ENCODE measurements around the gene MYF5. TPM values are rescaled to one million over a fixed set of nuclear protein-coding genes. Genes with fewer than 3 reads are reported as not detected.

Gene MYF5
- total RNA-seq, 1 experiment from 2014 or later: not detected

- POLR2A ChIA-PET (ENCODE audit: unreplicated experiment): no interaction called here
- Histone ChIP-seq H3K9me3 (ENCODE audit: insufficient read depth, low read depth) (no peaks in the 10 kb centered on the region), H3K36me3 (ENCODE audit: low read depth) (no peaks in the 10 kb centered on the region), H2AFZ (no peak overlapping the region), H4K20me1 (ENCODE audit: insufficient read depth) (no peaks in the 10 kb centered on the region), H3K4me3 (no peak overlapping the region), H3K4me1 (replicated peaks; ENCODE audit: insufficient read depth) (no peaks in the 10 kb centered on the region), H3K79me2 (ENCODE audit: low read depth) (no peaks in the 10 kb centered on the region), H3K27me3 (ENCODE audit: insufficient read depth, low read depth) (no peaks in the 10 kb centered on the region), H3K4me2 (no peak overlapping the region), H3F3A (ENCODE audit: insufficient read depth, low read depth) (no peaks in the 10 kb centered on the region), H3K9me2 (ENCODE audit: insufficient read depth) (no peaks in the 10 kb centered on the region), H3K27ac (no peak overlapping the region)
- TF ChIP-seq CTCF (conservative IDR thresholded peaks at IDR 0.05) (no peak), EZH2 (IDR thresholded peaks at IDR 0.05; ENCODE audit: low read depth) (no peak)
- CTCF ChIA-PET: no interaction called here
- DNase-seq: no peak
- intact Hi-C loops (cut with micrococcal nuclease; ENCODE audit: unreplicated experiment): no loop called here
- BruUV-seq (replicated peaks): no TSS peak
These were observed 29.3 kb downstream of the MYF5 start for GRCh38 chr12:80745851-80746505.

GRCh38 chr12:80747800-80748199, 31.1 kb downstream of the MYF5 start:
- H3K4me3 ChIP-seq: no peak overlapping the region
- intact Hi-C loops (cut with micrococcal nuclease; ENCODE audit: unreplicated experiment): no loop called here
- no peaks in the 10 kb centered on the region for H3K9me2 ChIP-seq (ENCODE audit: insufficient read depth)
- ChIA-PET CTCF (no interaction called here), POLR2A (ENCODE audit: unreplicated experiment) (no interaction called here)
- H3K27me3 ChIP-seq (ENCODE audit: insufficient read depth, low read depth): no peaks in the 10 kb centered on the region
- no peak overlapping the region for H3K4me2 ChIP-seq
- H3K9me3 ChIP-seq (ENCODE audit: insufficient read depth, low read depth): no peaks in the 10 kb centered on the region
- no peaks in the 10 kb centered on the region for H3K79me2 ChIP-seq (ENCODE audit: low read depth)
- no peaks in the 10 kb centered on the region for H4K20me1 ChIP-seq (ENCODE audit: insufficient read depth)
- no peak overlapping the region for H2AFZ ChIP-seq
- H3F3A ChIP-seq (ENCODE audit: insufficient read depth, low read depth): no peaks in the 10 kb centered on the region
- no peak for DNase-seq
- H3K36me3 ChIP-seq (ENCODE audit: low read depth): no peaks in the 10 kb centered on the region
- no TSS peak for BruUV-seq (replicated peaks)
- no peaks in the 10 kb centered on the region for H3K4me1 ChIP-seq (replicated peaks; ENCODE audit: insufficient read depth)
- no peak for TF ChIP-seq CTCF (conservative IDR thresholded peaks at IDR 0.05)
- no peak for TF ChIP-seq EZH2 (IDR thresholded peaks at IDR 0.05; ENCODE audit: low read depth)
- no peak overlapping the region for H3K27ac ChIP-seq

GRCh38 chr12:80749456-80749855, 32.7 kb downstream of the MYF5 start:
- POLR2A ChIA-PET (ENCODE audit: unreplicated experiment): no interaction called here

More at GRCh38 chr12:80749456-80749855, 32.7 kb downstream of the MYF5 start:
- Histone ChIP-seq H3K4me3 (no peak overlapping the region), H3K36me3 (ENCODE audit: low read depth) (no peaks in the 10 kb centered on the region), H3K9me3 (ENCODE audit: insufficient read depth, low read depth) (no peaks in the 10 kb centered on the region), H3K4me1 (replicated peaks; ENCODE audit: insufficient read depth) (no peaks in the 10 kb centered on the region), H3K4me2 (no peak overlapping the region), H3K27ac (no peak overlapping the region), H3K27me3 (ENCODE audit: insufficient read depth, low read depth) (no peaks in the 10 kb centered on the region), H3F3A (ENCODE audit: insufficient read depth, low read depth) (no peaks in the 10 kb centered on the region), H3K9me2 (ENCODE audit: insufficient read depth) (no peaks in the 10 kb centered on the region), H3K79me2 (ENCODE audit: low read depth) (no peaks in the 10 kb centered on the region), H2AFZ (no peak overlapping the region), H4K20me1 (ENCODE audit: insufficient read depth) (no peaks in the 10 kb centered on the region)
- DNase-seq: no peak
- intact Hi-C loops (cut with micrococcal nuclease; ENCODE audit: unreplicated experiment): no loop called here
- no peak for TF ChIP-seq EZH2 (IDR thresholded peaks at IDR 0.05; ENCODE audit: low read depth)
- no peak for TF ChIP-seq CTCF (conservative IDR thresholded peaks at IDR 0.05)
- BruUV-seq (replicated peaks): no TSS peak
- CTCF ChIA-PET: no interaction called here
